Stimulated activated CD4-positive, alpha-beta T cell treated with anti-CD3 and anti-CD28 coated beads, Interleukin-1b, Interleukin-23, amount 100 ng/mL, for 1 hour (primary cell): Measurements from ENCODE around the gene USP8.
"Not testable (repeated sequence)": the region's sequence is repeated elsewhere in the genome, so short reads cannot be mapped to it uniquely, and the experiment has no call there.

Experiments
- DNase-seq, 2 donors: peaks; one replicate each; pipeline ENCODE4 v3.0.0-alpha.2; 2020; ENCODE audit warnings: low read depth in 2 of 2

The USP8 gene

GRCh38 chr15:50440932-50441331, 16.7 kb downstream of the USP8 start:
- no peak for DNase-seq

- no peak for DNase-seq
These were observed 28.7 kb downstream of the USP8 start for GRCh38 chr15:50452927-50453326.

DNA sequence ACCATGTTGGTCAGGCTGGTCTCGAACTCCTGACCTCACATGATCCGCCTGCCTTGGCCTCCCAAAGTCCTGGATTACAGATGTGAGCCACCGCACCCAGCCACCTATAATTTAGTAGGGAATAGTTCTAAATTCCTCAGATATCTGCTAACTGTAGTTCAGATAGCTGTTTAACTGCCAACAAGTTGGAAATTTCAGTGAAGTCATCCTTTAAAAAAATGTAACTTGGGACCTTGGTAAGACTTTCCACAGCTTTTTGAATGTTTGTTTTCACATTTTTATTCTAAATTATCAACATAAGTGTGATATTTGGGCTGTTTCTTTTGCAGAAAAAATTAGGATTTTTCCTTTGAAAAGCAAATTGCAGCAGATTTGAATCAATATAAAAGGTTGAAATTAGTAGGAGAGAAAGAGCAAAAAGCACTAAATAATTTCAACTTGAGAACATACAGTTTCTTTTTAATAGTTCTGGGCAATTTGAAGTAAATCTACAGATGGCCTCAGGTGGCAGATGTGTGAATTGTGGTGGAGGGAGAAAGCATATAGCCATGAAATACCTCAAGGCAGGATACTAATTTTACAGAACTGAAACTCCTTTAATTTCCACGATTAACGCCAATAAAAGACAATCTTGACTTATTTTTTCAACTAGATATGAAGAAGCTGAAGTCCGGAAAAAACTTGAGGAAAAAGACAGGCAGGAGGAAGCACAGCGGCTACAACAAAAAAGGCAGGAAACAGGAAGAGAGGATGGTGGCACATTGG, 34.3 kb downstream of the USP8 start:
- DNase-seq, result no peak

DNA sequence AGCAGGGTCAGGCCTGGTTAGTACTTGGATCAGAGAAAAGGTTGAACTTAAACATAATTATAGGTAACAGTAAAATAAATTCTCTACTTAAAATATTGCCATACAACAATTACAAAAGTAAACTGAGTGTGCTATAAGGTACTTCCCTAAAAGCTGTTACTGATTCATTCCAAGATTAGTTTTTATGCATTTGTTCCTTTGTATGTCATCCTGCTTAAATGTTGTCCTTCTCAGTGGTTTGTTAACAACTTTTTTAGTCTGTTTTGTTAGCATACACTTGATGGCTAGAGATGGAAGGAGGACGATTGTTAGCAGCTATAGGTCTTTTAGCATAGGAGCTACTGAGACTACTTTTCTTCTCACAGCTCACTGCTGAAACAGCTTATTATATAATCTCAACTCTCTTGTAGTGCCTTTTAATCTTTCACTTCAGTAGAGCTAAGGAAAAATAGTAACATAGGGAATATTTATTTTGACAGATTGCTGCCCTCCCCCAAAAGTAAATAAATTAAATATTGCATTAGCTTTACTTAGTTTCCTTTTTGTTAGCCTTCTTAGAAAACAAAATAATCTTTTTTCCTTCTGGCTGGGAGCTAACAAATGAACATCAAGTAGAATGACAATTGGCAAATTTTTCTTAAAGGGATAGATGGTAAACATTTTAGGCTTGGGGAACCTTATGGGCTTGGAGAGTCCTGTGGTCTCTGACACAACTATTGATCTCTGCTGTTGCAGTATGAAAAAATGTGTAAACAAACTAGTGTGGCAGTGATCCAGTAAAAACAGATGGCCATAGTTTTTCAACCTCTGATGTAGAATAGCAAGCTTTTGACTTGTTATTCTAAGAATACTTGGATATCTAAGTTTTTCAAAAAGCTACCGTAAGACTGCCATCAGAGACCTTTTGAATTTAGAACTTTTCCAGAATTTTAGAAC, 39.5 kb downstream of the USP8 start:
- no peak for DNase-seq

GRCh38 chr15:50471072-50471471, 46.9 kb downstream of the USP8 start:
- no peak for DNase-seq

DNA sequence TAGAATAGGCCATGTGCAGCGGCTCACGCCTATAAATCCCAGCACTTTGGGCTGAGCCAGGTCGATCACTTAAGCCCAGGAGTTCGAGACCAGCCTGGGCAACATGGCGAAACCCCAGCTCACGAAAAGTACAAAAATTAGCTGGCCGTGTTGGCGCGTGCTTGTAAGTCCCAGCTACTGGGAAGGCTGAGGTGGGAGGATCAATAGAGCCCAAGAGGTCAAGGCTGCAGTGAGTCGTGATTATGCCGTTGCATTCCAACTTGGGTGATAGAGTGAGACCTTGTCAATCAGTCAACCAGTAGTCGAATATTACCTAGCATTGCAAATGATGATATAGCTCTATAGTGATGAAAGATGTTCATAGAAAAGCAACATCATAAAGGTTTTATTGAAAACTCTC, 51.9 kb downstream of the USP8 start:
- no peak for DNase-seq

DNA sequence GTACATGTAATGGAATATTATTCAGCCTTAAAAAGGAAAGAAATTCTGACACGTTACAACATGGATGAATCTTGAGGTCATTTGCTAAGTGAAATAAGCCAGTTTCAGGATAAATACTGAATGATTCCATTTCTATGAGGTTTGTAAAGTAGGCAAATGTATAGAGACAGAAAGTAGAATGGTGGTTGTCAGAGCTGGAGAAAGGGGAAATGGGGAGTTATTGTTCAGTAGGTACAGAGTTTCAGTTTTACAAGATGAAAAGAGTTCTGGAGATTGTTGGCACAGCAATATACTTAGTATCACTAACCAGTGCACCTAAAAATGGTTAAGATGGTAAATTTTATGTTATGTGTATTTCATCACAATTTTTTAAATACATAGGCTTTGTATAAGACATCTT, 60.6 kb downstream of the USP8 start:
- DNase-seq, result no peak

DNA sequence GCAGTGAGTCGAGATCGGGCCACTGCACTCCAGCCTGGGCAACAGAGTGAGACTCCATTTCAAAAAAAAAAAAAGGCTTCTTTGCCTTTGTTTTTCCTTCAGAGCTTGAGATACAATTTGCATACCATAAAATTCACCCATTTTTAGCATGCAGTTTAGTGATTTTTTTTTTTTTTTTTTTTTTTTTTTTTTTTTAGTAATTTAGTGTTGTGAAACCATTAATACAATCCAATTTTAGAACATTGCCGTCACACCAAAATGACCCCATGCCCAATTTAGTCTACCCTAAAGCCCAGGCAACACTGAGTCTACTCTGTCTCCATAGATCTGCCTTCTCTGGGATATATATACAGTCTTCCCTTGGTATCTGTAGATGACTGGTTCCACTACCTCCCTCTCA, 61.2 kb downstream of the USP8 start:
- DNase-seq, result no peak

DNA sequence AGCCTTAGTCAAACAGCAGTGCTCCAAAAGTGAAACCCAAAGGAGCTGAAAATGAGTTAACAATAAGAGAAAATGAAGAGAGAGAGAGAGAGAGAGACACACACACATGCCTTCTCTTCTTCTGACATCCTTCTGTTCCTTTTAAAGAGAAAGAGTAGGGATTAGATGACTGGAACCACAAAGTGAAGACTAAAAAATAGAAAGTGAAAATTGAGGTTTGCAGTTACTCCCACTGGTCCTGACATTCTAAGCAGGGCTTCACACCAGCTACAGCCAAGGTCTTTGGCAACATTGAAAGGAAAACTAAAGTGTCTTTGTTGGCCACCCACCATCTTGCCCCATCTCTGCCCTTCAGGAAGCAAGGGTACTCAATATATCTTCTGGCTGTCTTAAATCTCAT, 63.1 kb downstream of the USP8 start:
- DNase-seq, result no peak

DNA sequence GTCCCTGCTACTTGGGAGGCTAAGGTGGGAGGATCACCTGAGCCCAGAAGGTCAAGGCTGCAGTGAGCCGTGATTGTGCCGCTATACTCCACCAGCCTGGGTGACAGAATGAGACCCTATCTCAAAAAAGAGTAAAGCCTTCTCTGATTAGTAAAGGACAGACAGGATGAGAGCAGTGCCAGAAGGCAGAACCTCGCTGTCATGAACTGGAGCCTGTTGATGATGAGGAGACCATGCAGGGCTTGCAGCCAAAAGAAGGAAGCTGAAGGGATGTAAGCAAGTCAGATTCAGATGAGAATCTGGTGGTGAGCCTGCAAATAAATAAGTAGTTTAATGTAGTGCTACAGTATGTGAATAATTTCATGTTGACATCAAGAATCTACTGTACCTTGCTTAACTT, 69.4 kb downstream of the USP8 start:
- no peak for DNase-seq

DNA sequence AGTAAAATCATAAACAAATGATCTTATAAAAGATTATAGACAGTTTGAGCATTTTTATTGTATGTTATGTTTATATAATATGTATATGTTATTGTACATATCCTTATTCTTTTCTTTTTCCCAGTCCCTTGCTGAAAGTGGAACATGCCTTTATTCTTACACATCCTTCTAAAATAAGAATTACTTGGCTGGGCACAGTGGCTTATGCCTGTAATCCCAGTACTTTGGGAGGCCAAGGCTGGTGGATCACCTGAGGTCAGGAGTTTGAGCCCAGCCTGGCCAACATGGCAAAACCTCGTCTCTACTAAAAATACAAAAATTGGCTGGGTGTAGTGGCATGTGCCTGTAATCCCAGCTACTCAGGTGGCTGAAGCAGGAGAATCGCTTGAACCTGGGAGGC, 70.3 kb downstream of the USP8 start:
- DNase-seq, result not testable (repeated sequence)

- no peak for DNase-seq
These were observed 72.5 kb downstream of the USP8 start for GRCh38 chr15:50496692-50497091.

GRCh38 chr15:50500352-50500751, 76.1 kb downstream of the USP8 start:
- DNase-seq, result no peak

DNA sequence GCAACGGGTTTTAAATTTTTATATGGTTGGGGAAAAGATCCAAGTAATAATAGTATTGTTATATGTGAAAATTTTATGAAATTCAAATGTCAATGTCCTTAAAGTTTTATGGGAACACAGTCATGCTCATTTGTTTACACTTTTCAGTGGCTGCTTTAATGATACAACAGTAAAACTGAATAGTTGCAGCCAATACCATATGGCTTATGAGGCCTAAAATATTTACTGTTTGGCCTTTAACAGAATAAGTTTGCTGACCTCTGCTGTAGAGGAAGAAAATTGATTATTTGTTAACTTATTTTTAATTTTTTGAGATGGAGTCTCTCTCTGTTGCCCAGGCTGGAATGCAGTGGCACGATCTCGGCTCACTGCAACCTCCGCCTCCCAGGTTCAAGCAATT, 77.6 kb downstream of the USP8 start:
- DNase-seq, result no peak

DNA sequence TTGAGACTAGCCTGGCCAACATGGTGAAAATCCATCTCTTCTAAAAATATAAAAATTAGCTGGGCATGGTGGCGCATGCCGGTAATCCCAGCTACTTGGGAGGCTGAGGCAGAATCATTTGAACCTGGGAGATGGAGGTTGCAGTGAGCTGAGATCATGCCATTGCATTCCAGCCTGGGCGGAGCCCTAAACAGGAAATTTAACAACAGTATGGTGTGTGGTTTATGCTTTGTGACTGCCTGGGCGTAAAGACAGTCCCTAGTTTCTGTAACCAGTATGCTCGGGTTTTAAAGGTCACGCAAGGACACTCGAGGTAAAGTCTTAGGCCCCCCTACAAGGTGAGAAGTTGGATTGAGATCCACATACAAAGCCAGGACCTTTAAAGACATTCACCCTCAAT, 78.9 kb downstream of the USP8 start:
- no peak for DNase-seq

DNA sequence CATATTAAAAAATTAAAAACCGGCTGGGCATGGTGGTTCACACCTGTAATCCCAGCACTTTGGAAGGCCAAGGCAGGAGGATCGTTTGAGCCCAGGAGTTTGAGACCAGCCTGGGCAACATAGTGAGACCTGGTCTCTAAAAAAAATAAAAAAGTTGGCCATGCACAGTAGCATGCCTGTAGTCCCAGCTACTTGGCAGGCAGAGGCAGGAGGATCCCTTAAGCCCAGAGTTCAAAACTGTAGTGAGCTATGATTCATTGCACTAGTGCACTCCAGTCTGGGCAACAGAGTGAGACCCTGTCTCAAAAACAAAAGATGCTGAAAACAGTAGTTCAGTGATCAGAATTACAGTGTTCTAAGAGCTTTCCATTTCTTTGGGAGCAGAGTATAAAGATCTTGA, 81.5 kb downstream of the USP8 start:
- DNase-seq, result not testable (repeated sequence)

DNA sequence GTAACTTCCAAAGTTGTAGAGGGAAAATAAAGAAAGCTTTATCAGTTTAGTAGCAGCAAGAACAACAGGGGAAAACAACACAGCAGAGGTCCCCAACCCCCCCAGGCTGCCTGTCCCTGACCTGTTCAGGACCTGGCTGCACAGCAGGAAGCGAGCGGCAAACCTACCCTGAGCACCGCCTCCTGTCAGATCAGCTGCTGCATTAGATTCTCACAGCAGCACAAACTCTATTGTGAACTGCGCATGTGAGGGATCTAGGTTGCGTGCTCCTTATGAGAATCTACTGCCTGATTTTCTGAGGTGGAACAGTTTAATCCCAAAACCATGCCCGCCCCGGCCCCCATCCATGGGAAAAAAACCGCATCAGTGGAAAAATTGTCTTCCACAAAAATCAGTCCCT, 81.9 kb downstream of the USP8 start:
- no peak for DNase-seq

- DNase-seq, result no peak
These were observed 88.8 kb downstream of the USP8 start for GRCh38 chr15:50513001-50513400.

DNA sequence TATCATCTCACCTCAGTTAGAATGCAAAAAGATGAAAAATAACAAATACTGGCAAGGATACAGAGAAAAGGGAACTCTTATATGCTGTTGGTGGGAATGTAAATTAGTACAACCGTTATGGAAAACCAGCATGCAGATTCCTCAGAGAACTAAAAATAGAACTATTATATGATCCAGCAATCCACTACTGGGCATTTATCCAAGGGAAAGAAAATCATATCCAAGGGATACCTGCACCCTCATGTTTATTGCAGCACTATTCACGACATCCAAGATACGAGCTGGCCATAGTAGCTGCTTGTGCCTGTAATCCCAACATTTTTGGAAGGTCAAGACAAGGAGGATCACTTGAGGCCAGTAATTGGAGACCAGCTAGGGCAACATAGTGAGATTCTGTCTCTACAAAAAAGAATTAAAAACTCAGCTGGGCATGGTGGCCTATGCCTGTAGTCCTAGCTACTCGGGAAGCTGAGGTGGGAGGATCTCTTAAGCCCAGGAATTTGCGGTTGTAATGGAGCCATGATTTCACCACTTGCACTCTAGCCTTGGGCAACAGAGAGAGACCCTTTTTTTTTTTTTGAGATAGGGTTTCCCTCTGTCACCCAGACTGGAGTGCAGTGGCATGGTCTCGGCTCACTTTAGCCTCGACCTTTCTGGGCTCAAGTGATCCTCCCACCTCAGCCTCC, 95.7 kb downstream of the USP8 start:
- no peak for DNase-seq

- no peak for DNase-seq
These were observed 99.6 kb downstream of the USP8 start for GRCh38 chr15:50523851-50524251.

GRCh38 chr15:50531163-50531562, 107.0 kb downstream of the USP8 start:
- DNase-seq, result no peak

DNA sequence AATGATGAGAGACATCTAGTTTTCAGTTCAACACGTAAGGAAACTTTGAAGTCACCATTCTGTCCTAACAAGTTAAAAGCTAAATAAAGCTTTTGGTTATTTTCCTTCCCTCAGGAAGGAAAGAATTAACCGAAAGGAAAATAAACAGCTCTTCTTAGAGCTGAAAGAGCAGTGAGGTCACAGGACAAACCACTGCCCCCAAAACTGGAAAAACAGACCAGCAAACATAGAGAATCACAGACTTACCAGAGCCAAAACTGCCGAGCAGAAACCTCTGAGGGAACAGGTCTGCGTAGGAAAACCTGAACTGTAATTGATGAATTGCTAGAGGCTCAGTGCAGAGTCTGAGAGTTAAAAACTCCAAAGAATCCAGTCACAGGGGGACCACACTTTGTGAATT, 107.6 kb downstream of the USP8 start:
- DNase-seq, result no peak

DNA sequence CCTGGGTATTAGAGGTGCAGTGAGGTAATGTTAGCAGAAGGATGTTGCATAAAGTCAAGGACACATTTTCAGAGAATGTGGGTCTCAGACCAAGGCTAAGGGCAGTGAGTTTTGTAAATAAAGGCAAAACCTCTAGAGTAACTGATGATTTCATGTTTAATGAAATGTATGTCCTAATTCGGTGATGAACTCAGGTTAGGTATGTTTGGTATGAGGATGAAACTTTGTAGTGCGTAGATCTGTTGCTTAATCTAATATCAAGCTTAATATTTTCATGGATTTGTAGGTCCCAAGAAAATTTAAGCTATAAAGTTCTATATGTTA, 118.6 kb downstream of the USP8 start:
- no peak for DNase-seq
